HK-2 (cell line): ENCODE data around the gene CREB3L4.

ENCODE experiments used
- DNase-seq: peaks from one replicate; pipeline ENCODE4 v3.0.0-alpha.2; 2018; ENCODE audit not compliant: unreplicated experiment

The CREB3L4 gene, protein sequence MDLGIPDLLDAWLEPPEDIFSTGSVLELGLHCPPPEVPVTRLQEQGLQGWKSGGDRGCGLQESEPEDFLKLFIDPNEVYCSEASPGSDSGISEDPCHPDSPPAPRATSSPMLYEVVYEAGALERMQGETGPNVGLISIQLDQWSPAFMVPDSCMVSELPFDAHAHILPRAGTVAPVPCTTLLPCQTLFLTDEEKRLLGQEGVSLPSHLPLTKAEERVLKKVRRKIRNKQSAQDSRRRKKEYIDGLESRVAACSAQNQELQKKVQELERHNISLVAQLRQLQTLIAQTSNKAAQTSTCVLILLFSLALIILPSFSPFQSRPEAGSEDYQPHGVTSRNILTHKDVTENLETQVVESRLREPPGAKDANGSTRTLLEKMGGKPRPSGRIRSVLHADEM

DNA sequence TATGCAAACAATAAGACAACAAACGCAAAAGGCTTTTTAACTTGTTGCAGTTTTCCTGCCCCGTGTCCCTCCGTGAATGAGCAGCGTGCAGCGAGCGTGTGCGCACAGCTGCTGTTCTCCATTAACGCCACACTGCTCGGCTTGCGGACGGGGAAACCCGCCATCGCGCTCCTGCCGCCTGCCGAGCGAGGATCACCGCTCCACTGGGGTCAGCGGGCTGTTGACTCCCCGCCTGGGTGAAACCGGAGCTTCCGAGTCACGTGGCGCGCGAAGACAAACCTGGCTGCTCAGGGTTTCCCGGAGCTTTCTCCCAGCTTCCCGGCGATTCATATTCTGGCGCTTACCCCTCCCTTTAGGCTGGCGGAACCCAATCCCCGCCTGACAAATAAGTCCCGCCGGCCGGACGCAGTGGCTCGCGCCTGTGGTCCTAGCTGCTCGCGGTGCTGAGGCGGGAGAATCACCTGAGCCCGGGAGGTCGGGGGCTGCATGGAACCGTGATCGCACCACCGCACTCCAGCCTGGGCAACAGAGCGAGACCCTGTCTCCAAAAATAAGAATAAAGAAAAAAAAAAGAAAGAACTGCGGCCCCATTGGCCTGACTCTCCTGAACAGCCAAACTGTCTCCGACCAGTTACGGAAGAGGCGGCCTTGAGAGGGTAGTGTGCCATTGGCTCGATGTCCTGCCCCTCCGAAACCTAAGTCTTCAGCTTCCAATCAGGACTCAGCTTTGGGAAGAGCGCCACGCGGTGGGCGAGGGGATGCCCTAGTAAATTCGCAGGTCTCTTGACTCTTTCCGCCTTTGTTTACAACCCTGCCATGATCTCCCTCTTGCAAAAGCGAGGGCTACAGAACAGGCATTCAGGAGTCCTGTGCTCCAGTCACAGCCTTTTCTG lies at the start of gene CREB3L4:
TSS of gene CREB3L4 (plus strand) at position 796 of the 893 bp plus-strand sequence. CDS start 624 bp downstream, outside the sequence.
- DNase-seq = peak; percentile 94

DNA sequence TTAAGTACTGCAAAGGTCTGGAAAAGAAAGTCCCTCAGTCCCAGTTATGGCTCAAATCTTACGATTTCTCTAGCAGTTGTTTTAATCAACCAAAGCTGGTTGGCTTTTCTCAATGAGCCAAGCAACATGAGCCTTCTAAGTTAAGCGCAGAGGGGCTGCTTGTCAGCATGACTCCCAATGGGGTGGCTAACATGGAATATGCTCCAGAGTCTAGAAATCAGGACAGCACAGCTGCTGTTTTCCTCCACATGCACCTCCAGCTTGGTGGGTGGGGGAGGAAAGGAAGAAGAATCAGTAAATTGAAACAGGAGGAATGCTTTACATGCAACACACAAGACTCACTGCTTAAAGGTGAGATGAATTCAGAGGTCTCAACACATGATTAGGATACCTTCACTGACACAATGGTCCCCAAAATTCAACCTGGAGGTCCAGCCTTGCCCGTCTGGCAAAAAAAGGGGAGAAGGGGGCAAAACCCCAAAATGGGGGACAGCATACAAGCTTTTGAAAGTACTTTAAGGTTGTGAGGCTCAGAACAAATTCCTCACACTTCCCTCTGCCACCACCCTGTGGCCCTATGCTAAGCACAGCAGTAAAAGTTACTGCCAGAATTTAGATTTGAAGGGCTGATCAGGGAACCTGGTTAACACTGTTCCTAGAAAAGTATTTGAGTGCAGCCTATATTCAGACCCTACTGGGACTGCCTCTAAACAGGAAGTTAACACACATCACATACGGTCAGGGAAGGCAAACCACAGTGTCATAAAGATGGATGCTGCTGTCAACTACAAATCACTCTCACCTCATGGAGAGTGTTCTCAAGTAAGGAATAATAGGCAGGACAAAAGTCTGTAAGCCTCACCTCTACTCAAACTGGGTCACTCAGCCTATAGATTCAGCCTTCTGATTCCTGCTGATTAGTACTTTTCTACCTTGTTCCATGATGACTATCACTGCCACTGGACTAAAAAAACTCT lies 47.5 kb upstream of the CREB3L4 start:
- no peak for DNase-seq

DNA sequence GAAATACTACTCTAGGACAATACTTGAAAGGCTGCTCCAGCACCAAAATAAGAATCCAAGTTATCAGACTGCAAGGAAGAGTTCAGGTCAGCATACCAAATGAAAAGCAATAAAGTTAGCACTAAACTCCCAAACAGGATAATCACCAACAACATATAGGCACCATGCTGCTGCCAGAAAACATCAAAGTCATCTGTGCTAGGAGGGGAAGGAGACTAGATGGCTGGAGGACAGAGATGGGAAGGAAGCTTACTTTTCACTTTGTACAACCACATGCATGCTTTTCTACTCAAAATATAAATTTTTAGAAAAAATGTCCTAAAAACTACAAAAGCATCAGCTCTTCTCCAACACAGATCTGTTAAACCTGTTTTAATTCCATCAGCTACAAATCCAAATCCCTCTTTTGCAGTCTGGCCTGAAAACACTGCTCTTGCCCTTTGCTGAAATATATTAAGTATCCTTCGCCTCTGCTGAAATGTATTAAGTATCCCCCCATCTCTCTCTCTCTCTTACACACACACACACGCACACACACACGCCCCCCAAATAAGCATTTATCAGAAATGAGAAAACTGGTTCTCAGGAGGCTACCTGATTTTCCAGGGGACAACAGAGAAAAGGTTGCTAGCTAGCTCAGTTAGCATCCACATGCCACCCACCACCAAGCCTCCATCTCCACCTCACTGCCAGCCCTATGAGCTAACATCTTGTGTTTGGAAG lies 46.5 kb upstream of the CREB3L4 start:
- DNase-seq = no peak

DNA sequence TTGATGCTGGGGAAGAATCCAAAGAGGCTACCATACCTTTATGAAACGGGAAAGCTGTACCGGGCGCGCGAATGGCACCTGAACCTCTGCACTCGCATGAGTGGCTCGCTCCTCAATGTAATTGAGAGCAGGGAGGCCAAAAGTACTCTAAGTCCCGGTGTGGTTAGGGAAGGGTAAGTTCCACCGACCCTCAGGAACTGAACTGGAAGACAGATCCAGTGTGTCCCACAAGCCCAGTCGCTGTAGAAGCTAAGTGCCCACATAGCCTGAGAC lies 46.0 kb upstream of the CREB3L4 start:
- no peak for DNase-seq

DNA sequence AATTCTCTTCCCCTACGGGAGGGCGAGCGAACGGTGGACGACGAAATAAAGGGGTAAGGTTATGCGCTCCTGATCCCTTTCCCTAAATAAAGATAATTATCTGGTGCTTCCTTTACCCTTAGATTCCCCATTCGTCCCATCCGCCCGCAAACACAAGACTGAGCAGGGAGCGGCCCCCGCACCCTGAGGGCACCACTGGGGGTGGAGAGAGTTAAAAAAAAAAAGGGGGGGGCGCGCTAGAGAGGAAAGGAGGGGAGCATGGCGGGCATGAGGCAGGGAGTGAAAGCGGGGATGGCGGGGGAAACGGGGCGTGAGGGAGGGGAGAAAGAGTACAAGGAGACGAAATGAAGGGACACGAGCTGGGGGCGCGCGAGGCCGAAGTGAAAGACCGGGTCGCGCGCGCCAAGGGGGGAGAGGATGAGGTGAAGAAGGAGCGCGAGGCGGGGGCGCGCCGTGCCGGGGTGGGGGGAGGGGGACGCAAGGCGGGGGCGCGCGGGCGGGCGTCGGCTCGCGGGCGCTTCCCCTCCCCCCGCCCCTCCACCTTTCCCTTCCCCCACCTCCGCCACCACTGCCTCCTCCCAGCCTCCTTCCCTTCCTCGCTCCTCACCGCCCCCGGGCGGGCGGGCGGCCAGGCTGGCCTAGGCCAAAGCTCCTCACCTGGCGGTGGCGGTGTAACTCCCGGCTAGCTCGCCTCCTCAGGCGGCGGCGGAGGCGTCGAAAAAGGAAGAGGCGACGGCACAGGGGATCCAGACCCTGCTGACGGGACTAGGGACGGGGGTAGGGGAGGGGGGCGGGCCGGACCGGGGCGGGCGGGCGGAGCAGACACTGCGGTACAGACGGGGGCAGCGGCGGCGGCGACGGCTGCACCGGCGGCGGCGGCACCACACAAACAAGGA lies 45.4 kb upstream of the CREB3L4 start:
- DNase-seq = no peak

DNA sequence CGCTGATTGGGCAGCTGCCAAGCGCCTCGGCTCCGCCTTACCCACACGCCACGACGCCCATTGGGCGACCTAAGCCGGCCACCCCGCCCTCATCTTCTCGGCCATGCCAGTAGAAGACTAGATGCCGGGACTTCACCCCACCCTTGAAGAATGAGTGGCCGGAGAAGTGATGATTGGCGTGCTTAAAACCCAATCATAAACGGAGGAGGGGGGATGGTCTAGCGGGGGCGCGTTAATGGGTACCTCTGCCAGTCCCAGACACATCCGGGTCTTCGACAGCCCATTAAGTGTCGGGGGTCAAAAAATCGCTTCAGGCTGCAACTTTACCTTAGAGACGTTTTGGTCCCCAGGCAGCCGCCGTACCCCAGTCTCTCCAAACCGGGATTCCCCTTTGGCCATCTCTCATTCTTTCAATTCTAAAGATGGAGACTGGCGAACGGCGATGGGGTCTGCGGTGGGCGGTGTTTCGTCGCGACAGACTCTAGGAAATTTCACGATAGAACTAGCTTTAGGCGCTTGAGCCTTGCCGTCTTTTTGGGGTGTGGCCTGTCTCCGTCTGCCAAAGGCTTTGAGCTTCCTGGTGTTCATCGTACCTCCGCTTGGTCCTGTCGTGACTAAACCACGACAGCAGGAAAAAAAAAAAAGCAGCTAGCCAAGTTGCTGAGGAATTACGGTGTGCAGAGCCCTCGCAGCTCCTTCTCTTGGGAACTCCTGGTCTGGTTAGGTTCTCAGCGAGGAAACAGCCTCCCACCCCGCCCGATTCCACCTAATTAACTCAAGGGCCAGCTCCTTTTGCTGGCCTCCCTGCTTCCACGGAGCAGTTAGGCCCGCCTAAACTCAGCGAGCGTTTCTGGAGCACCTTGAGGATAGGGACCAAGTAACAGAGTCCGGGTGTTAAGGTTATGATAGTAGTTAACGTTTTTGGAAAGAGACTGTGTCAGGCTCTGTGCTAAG lies 44.5 kb upstream of the CREB3L4 start, which contains the start of gene GATAD2B:
TSS of gene GATAD2B (minus strand) at position 1 of the 954 bp plus-strand sequence. CDS start 94,625 bp downstream, outside the sequence.
- peak; percentile 99 for DNase-seq

DNA sequence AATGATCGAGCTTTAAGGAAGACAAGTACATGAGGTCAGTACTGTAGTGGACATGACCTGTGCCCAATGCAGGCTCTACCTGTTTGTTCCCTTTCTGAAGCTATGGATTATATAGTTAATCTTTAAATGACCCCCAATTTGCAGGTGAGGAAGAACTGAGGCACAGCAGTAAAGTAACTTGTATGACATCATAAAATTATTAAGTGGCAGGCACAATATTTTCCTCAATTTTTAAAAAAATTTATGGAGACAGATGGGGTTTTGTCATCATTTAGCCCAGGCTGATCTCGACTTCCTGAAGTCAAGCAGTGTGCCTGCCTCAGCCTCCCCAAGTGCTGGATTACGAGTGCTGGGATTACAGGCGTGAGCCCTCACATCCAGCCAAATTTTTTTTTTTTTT lies 41.3 kb upstream of the CREB3L4 start:
- no peak for DNase-seq

DNA sequence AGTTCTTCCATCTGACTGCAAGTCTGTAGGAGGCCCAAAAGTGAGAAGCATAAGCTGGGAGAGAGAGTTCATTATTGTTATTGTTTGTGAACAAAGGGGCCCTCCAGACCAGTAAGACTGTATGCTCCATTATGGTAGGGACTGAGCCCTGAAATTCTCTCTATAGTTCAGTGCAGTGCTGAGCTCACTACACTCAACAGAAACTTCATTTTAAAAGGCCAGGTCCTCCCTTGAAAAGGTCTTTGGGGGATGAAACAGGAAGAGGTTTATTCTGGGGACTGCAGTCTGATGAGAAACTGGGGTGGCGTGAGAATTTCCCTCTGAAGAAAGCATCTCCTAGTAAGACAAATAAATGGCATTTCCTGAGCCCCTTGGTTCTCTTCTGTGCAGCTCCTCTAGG lies 39.5 kb upstream of the CREB3L4 start:
- DNase-seq = no peak

DNA sequence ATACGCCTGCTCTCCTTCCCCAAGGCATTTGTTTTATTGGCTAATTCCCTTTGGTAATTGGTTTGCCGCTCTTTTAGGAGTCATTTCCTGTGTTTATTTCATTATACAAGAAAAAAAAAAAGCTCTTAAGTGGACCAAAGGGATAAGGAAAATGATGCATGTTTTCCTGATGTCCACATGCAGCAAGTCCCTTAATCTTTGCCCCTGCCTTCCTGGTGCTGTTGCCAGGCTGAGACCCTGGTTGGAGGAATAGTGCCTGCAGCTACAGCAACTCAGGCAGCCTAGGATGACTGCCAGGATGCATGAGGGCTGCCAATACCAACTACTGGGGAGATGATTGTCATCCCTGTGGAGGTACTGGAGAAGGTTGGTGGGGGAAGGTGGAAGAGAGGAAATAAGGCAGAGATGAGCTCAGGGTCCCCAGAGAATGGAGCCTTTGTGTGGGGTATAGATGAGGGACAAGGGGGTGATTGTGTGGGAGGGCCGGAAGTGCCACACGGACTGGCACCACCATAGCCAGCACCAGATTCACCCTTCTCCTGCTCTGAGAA lies 38.8 kb upstream of the CREB3L4 start:
- no peak for DNase-seq

DNA sequence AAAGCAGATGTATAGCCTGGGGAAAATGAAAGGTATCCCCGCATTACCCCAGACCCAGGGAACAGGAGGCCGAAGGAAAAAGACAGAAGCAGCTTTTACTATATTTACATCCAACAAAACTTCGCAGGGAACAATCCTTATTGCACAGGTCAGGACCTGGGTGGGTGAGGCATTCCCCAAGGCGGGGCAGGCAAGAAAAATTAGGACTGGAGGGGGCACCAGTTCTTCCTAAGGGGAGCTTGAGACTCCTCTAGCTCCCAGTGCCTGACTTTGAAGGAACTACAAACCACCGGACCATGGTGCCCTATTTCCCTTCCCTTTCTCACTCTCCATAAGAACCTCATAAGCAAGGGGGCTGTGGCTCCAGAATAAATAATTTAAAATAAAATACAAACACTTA lies 38.3 kb upstream of the CREB3L4 start:
- DNase-seq = no peak

- DNase-seq = no peak
Measured at GRCh38 chr1:153929981-153930948, 37.4 kb upstream of the CREB3L4 start.

GRCh38 chr1:153932156-153933131 lies 35.3 kb upstream of the CREB3L4 start:
- no peak for DNase-seq

GRCh38 chr1:153933430-153933829 lies 34.3 kb upstream of the CREB3L4 start:
- DNase-seq = no peak

DNA sequence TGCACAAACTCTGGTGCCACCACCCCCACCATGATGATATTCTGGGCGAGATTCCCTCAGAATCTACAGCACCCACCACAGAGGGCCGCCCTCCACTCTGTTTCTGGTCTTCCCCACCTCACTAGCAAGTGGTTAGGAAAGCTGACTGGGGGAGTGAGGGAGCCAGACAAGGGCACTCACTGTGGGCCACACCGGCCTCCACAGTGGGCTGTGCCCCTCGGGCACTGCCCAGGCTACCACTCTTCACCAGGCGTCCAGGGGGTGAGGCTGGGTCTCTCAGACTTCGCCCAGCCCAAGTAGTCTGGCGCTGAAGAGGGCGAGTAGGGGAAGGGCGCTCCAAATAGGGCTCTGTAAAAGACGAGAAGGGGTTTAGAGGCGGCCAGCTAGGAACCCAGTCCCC lies 33.7 kb upstream of the CREB3L4 start:
- DNase-seq = no peak

- DNase-seq = no peak
Measured at GRCh38 chr1:153934746-153935145, 33.0 kb upstream of the CREB3L4 start.
